Subcutaneous adipose tissue (tissue), 4 donors: Measurements from ENCODE around the gene NDN. TPM values are rescaled to one million over a fixed set of nuclear protein-coding genes. Genes with fewer than 3 reads are reported as not detected.

Experiments used
- CTCF ChIP-seq: fragments of 450-650 bp; IDR thresholded peaks from one replicate; pipeline ENCODE4 v1.5.1; 2016; ENCODE audit warnings: low read depth, mild to moderate bottlenecking, control low read depth, antibody characterized with exemption, moderate library complexity
- total RNA-seq, 4 donors: library from RNA; depleted of rRNA; stranded (reverse); fragments of >200 nt; gene quantifications; one replicate each; pipeline ENCODE4 v1.1.0, GENCODE V29; 2016

The NDN gene
- total RNA-seq, 4 donors from 2014 or later = 53.8 to 136 (median 80.8) TPM

- TF ChIP-seq CTCF = no peak
Measured at GRCh38 chr15:23647001-23647295, 40.2 kb downstream of the NDN start.

- TF ChIP-seq CTCF = no peak
Measured at GRCh38 chr15:23646165-23647000, 40.7 kb downstream of the NDN start.

GRCh38 chr15:23645371-23646164 is 41.5 kb downstream of the NDN start:
- TF ChIP-seq CTCF = no peak

DNA sequence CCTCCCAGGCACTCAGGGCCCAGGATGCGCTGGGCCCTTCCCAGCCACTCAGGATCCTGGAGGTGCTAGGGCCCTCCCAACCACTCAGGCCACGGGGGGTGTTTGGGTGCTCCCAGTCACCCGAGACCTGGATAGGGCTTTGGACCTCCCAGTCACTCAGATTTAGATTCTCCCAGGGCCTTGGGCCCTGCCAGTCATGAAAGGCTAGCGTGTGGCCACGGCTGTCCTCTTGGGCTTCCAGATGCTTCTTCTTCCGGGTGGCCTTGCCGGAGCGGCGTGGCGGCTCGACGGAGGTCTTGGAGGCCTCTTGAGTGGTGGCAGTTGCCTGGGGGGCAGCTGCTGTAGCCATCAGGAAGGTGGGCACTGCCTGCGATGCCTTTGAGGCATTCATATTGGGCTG is 42.3 kb downstream of the NDN start:
- TF ChIP-seq CTCF = no peak

- TF ChIP-seq CTCF = no peak
Measured at GRCh38 chr15:23642413-23643044, 44.6 kb downstream of the NDN start.

Other genes starting within 250 kb of the NDN start
- not detected for gene GOLGA6L2, start 240.1 kb downstream of the NDN start, total RNA-seq
- 1 to 10 TPM in 1 of 4 donors, under 1 TPM in 3; 0.49 to 2.9 (median 0.54) TPM for gene MKRN3, start 121.6 kb downstream of the NDN start, total RNA-seq
- gene MAGEL2, start 39.4 kb downstream of the NDN start, total RNA-seq = under 1 TPM in 3 of 4 donors, not detected in 1; under 0.01 to 0.51 (median 0.19) TPM